A549 (cell line): ENCODE results near the gene NAP1L1. TPM values are rescaled to one million over a fixed set of nuclear protein-coding genes. Genes with fewer than 3 reads are reported as not detected.

Experiments
- ATAC-seq, 2 experiments: fragments of 200-7000 bp in 1 of 2; fragments of >200 bp in 1 of 2; cut with Nextera tagmentation in 1 of 2; cut with Tn5 transposase in 1 of 2; 3 replicates each; pipeline versions ENCODE4 v1.8.0 to v1.9.1; 2018 to 2020; ENCODE audit warnings: mild to moderate bottlenecking in 1 of 2, moderate library complexity in 1 of 2
- CTCF ChIA-PET: fragments of 300-600 bp; sonication (Branson Sonifier 250); formaldehyde crosslinking; extraction: SDS; loops from one replicate; lab custom pipeline; 2021; ENCODE audit warnings: antibody characterized with exemption, inconsistent platforms; lab: Yijun Ruan, JAX
- POLR2A ChIA-PET: fragments of 350-600 bp; formaldehyde crosslinking; extraction: SDS; loops from one replicate; lab custom pipeline; 2021; ENCODE audit warnings: antibody characterized with exemption, inconsistent platforms; lab: Yijun Ruan, JAX
- DNase-seq, 2 experiments: peaks; one replicate each; pipeline versions ENCODE4 v3.0.0 to v3.0.0-alpha.2; 2011 to 2016; ENCODE audit warnings: low read depth in 1 of 2, low spot score in 1 of 2
- FAIRE-seq: peaks from 2 replicates; lab custom pipeline; 2011; peaks lifted over from hg19 to GRCh38; lab: Jason Lieb, UNC
- H3K27ac ChIP-seq, 2 experiments: fragments of >200 bp; sonication (Bioruptor Twin); formaldehyde crosslinking; 3 replicates each; pipeline ENCODE4 v1.5.1; 2016 to 2017
- H3K4me1 ChIP-seq: fragments of >200 bp; sonication (Bioruptor Twin); formaldehyde crosslinking; 3 replicates; pipeline ENCODE4 v1.6.1; 2016
- H3K4me2 ChIP-seq: fragments of >200 bp; sonication (Bioruptor Twin); formaldehyde crosslinking; 3 replicates; pipeline ENCODE4 v1.6.1; 2016
- H3K4me3 ChIP-seq: fragments of >200 bp; sonication (Bioruptor Twin); formaldehyde crosslinking; 3 replicates; pipeline ENCODE4 v1.5.1; 2016
- H3K9me3 ChIP-seq: fragments of >200 bp; sonication (Bioruptor Twin); formaldehyde crosslinking; 3 replicates; pipeline ENCODE4 v1.6.1; 2016
- ATOH8 ChIP-seq: fragments of 250-450 bp; sonication (Bioruptor Pico); IDR thresholded peaks from 2 replicates; pipeline ENCODE4 v1.5.0; 2020; ENCODE audit warnings: low read depth, mild to moderate bottlenecking, moderate library complexity
- BCL3 ChIP-seq: fragments of >200 bp; sonication (Bioruptor Twin); formaldehyde crosslinking; IDR thresholded peaks from 3 replicates; pipeline ENCODE4 v1.6.1; 2016
- CBX2 ChIP-seq: fragments of 200-600 bp; sonication (generic); IDR thresholded peaks from 2 replicates; pipeline ENCODE4 v1.6.1; 2016; ENCODE audit warnings: low read depth, mild to moderate bottlenecking, borderline replicate concordance
- CEBPB ChIP-seq, 2 experiments: fragments of >200 bp in 1 of 2; sonication (Bioruptor Twin) in 1 of 2; formaldehyde crosslinking in 1 of 2; IDR thresholded peaks; 2 replicates each; pipeline ENCODE4 v1.6.1; 2012 to 2016
- CHD2 ChIP-seq: fragments of 150-350 bp; IDR thresholded peaks from 2 replicates; pipeline ENCODE4 v1.6.1; 2014; ENCODE audit warnings: low read length; ENCODE audit not compliant: partially characterized antibody
- CTCF ChIP-seq: fragments of >200 bp; sonication (Bioruptor Twin); formaldehyde crosslinking; IDR thresholded peaks from 3 replicates; pipeline ENCODE4 v1.5.1; 2016
- EHF ChIP-seq: fragments of 250-450 bp; sonication (Bioruptor Pico); IDR thresholded peaks from 2 replicates; pipeline ENCODE4 v1.5.0; 2020; ENCODE audit warnings: mild to moderate bottlenecking
- FOSB ChIP-seq: fragments of 250-450 bp; sonication (Bioruptor Pico); IDR thresholded peaks from 2 replicates; pipeline ENCODE4 v1.5.0; 2020; ENCODE audit warnings: mild to moderate bottlenecking, moderate library complexity
- FOSL2 ChIP-seq, 2 experiments: fragments of 450-650 bp in 1 of 2; fragments of >200 bp in 1 of 2; sonication (Bioruptor Twin) in 1 of 2; formaldehyde crosslinking; IDR thresholded peaks; 2 replicates each; pipeline versions ENCODE4 v1.5.0 to v1.6.1; 2016 to 2020; ENCODE audit warnings: mild to moderate bottlenecking in 1 of 2, moderate library complexity in 1 of 2
- FOXS1 ChIP-seq: fragments of 250-450 bp; sonication (Bioruptor Pico); IDR thresholded peaks from 2 replicates; pipeline ENCODE4 v1.5.0; 2020; ENCODE audit warnings: mild to moderate bottlenecking, moderate library complexity
- GATA3 ChIP-seq: IDR thresholded peaks from 2 replicates; pipeline ENCODE4 v1.6.1; 2012; ENCODE audit warnings: borderline replicate concordance
- HDAC2 ChIP-seq: fragments of 200-600 bp; sonication (generic); IDR thresholded peaks from 2 replicates; pipeline ENCODE4 v1.6.1; 2016
- HES2 ChIP-seq: fragments of >200 bp; sonication (Bioruptor Twin); formaldehyde crosslinking; IDR thresholded peaks from 2 replicates; pipeline ENCODE4 v1.6.1; 2016
- HOXA7 ChIP-seq: fragments of 250-450 bp; sonication (Bioruptor Pico); IDR thresholded peaks from 2 replicates; pipeline ENCODE4 v1.5.0; 2020; ENCODE audit warnings: mild to moderate bottlenecking, moderate library complexity
- HOXB13 ChIP-seq: fragments of 250-450 bp; sonication (Bioruptor Pico); IDR thresholded peaks from 2 replicates; pipeline ENCODE4 v1.5.0; 2020; ENCODE audit warnings: low read depth, mild to moderate bottlenecking, moderate library complexity
- JUN ChIP-seq, 2 experiments: fragments of >200 bp; sonication (Bioruptor Twin); formaldehyde crosslinking; IDR thresholded peaks; 2 replicates in 1 of 2; 3 replicates in 1 of 2; pipeline ENCODE4 v1.6.1; 2016 to 2017
- KDM5A ChIP-seq: fragments of 200-600 bp; sonication (generic); IDR thresholded peaks from 2 replicates; pipeline ENCODE4 v1.6.1; 2016; ENCODE audit warnings: antibody characterized with exemption, mild to moderate bottlenecking
- MYC ChIP-seq: IDR thresholded peaks from 2 replicates; pipeline ENCODE4 v1.6.1; 2012; ENCODE audit warnings: mild to moderate bottlenecking, inconsistent platforms, low read length, improper control_type of control experiment, borderline replicate concordance
- NFE2L2 ChIP-seq: fragments of 150-350 bp; conservative IDR thresholded peaks from 2 replicates; pipeline ENCODE4 v1.6.1; 2014; ENCODE audit warnings: low read length
- NPAS2 ChIP-seq: fragments of 250-450 bp; sonication (Bioruptor Pico); IDR thresholded peaks from 2 replicates; pipeline ENCODE4 v1.8.0; 2022; ENCODE audit warnings: mild to moderate bottlenecking, moderate library complexity, borderline replicate concordance
- NR3C1 ChIP-seq: fragments of >200 bp; sonication (Bioruptor Twin); formaldehyde crosslinking; IDR thresholded peaks from 3 replicates; pipeline ENCODE4 v1.6.1; 2017
- PBX3 ChIP-seq: IDR thresholded peaks from 2 replicates; pipeline ENCODE4 v1.6.1; 2012
- PHF8 ChIP-seq: fragments of 200-600 bp; sonication (generic); IDR thresholded peaks from 2 replicates; pipeline ENCODE4 v1.6.1; 2016; ENCODE audit warnings: low read depth, mild to moderate bottlenecking, antibody characterized with exemption, moderate library complexity, borderline replicate concordance
- POLR2AphosphoS2 ChIP-seq: conservative IDR thresholded peaks from 2 replicates; pipeline ENCODE4 v1.6.1; 2012; ENCODE audit warnings: low read length, improper control_type of control experiment, inconsistent platforms
- RAD21 ChIP-seq, 2 experiments: fragments of >200 bp in 1 of 2; sonication (Bioruptor Twin) in 1 of 2; formaldehyde crosslinking in 1 of 2; IDR thresholded peaks in 1 of 2; conservative IDR thresholded peaks in 1 of 2; 2 replicates in 1 of 2; 3 replicates in 1 of 2; pipeline ENCODE4 v1.6.1; 2012 to 2018; ENCODE audit warnings: inconsistent platforms in 1 of 2
- RNF2 ChIP-seq: fragments of 200-600 bp; sonication (generic); IDR thresholded peaks from 2 replicates; pipeline ENCODE4 v1.6.1; 2016; ENCODE audit warnings: low read depth, mild to moderate bottlenecking, antibody characterized with exemption, moderate library complexity, borderline replicate concordance
- SMC3 ChIP-seq: fragments of >200 bp; sonication (Bioruptor Twin); formaldehyde crosslinking; IDR thresholded peaks from 3 replicates; pipeline ENCODE4 v1.6.1; 2018; ENCODE audit warnings: inconsistent platforms
- TFCP2L1 ChIP-seq: fragments of 250-450 bp; sonication (Bioruptor Pico); IDR thresholded peaks from 2 replicates; pipeline ENCODE4 v1.5.0; 2021; ENCODE audit warnings: mild to moderate bottlenecking
- TP53 ChIP-seq: fragments of 250-450 bp; sonication (Bioruptor Pico); IDR thresholded peaks from 2 replicates; pipeline ENCODE4 v1.5.0; 2021; ENCODE audit warnings: mild to moderate bottlenecking, moderate library complexity
- USF2 ChIP-seq: fragments of 450-650 bp; IDR thresholded peaks from 2 replicates; pipeline ENCODE4 v1.6.1; 2014; ENCODE audit warnings: antibody characterized with exemption
- ZFP36 ChIP-seq: fragments of 450-650 bp; IDR thresholded peaks from 2 replicates; pipeline ENCODE4 v1.6.1; 2014; ENCODE audit warnings: borderline replicate concordance; ENCODE audit not compliant: partially characterized antibody
- ZNF302 ChIP-seq: fragments of 250-450 bp; sonication (Bioruptor Pico); IDR thresholded peaks from 2 replicates; pipeline ENCODE4 v1.9.0; 2021; ENCODE audit warnings: inconsistent platforms, mild to moderate bottlenecking, moderate library complexity
- WGBS: methylation state at CpG from one replicate; pipeline ENCODE4 v1.1.6; 2017; ENCODE audit errors: missing lambda C conversion rate; 5-methylcytosine and 5-hydroxymethylcytosine counted together
- polyA minus RNA-seq: library from RNA; depleted of rRNA, polyadenylated mRNA; stranded (reverse); fragments of >200 nt; gene quantifications from 2 replicates; pipeline ENCODE4 v1.2.3, GENCODE V29; 2011; rRNA and poly(A)+ RNA removed
- polyA plus RNA-seq, 4 experiments: library from polyadenylated mRNA; depleted of rRNA in 3 of 4; stranded (reverse); fragments of >200 nt; fragmentation: RNase III in 1 of 4; extraction: RNeasy Plus Mini Kit Qiagen cat#74134 plus additional on column Dnase treatment in 1 of 4; gene quantifications; 2 replicates in 3 of 4; 3 replicates in 1 of 4; pipeline ENCODE4 v1.2.3, GENCODE V29; 2011 to 2017

Gene NAP1L1
- polyA plus RNA-seq (2011; rRNA removed) = 640 and 943 TPM in 2 replicates
- 191 and 238 TPM in 2 replicates for polyA plus RNA-seq (2012; cell fraction: cytosol; rRNA removed)
- 109 and 153 TPM in 2 replicates for polyA plus RNA-seq (2012; cell fraction: nucleus; rRNA removed)
- polyA plus RNA-seq (2017; fragmentation: RNase III; extraction: RNeasy Plus Mini Kit Qiagen cat#74134 plus additional on column Dnase treatment) = 695 to 725 TPM (median 709 TPM) in 3 replicates
- 135 and 141 TPM in 2 replicates for polyA minus RNA-seq

- Histone ChIP-seq H3K27ac (peak within 1 kb of the TSS; percentile 90 to 99), H3K4me3 (peak within 1 kb of the TSS; percentile 81), H3K9me3 (0 out of 3 replicates have a peak, but pooled peaks cover 3% of the 10 kb centered on the region), H3K4me2 (peak within 1 kb of the TSS; percentile 84), H3K4me1 (peaks cover 36% of the 10 kb centered on the region)
- peak; percentile 92 for ATAC-seq
- ChIA-PET POLR2A (interaction anchor here (0.6 to 2.7 kb wide), 8 partner anchors 8 to 443 kb away, joined by 3 to 10 read pairs (median 4); partner anchors contain the start of genes BBS10 and PHLDA1), CTCF (interaction anchor here (0.6 to 1.7 kb wide), 6 partner anchors 47 to 1241 kb away, joined by 3 to 5 read pairs (median 3); no protein-coding TSS in a partner anchor)
- no peak for FAIRE-seq
- under 1% methylated on average over 49 of the region's 100 CpGs for WGBS
- DNase-seq = peak; percentile 95 to 99
- TF ChIP-seq FOSL2 (IDR thresholded peaks at IDR 0.05) = no peak
- TF ChIP-seq FOSL2 (CRISPR knock-in tag; IDR thresholded peaks at IDR 0.05) = peak; percentile 76
- TF ChIP-seq NFE2L2 = no peak
- TF ChIP-seq CEBPB (IDR thresholded peaks at IDR 0.05) = no peak
- 0 out of 2 replicates have a peak, but pooled peaks have one; percentile 19 for TF ChIP-seq GATA3
- no peak for TF ChIP-seq SMC3
- no peak for TF ChIP-seq EHF (CRISPR knock-in tag)
- TF ChIP-seq POLR2AphosphoS2 = no peak
- no peak for TF ChIP-seq NR3C1
- no peak for TF ChIP-seq RAD21 (conservative IDR thresholded peaks at IDR 0.05 in 1 of 2, IDR thresholded peaks at IDR 0.05 in 1 of 2)
- TF ChIP-seq JUN (IDR thresholded peaks at IDR 0.05) = peak; percentile 83 to 91; a peak in 3 of 5 replicates
- TF ChIP-seq HOXA7 (CRISPR knock-in tag) = peak; percentile 58; the same call in 1 of the 2 replicates
- peak; percentile 36; the same call in 1 of the 2 replicates for TF ChIP-seq MYC
- TF ChIP-seq FOSB (CRISPR knock-in tag) = peak; percentile 68; the same call in 1 of the 2 replicates
- TF ChIP-seq USF2 = no peak
- TF ChIP-seq ATOH8 (CRISPR knock-in tag) = no peak
- no peak for TF ChIP-seq HES2
- TF ChIP-seq ZFP36 = no peak
- TF ChIP-seq ZNF302 (CRISPR knock-in tag) = no peak
- TF ChIP-seq RNF2 = no peak
- no peak for TF ChIP-seq CHD2
- no peak for TF ChIP-seq CBX2
- no peak for TF ChIP-seq CTCF
- TF ChIP-seq TP53 (CRISPR knock-in tag) = peak; percentile 89; the same call in 1 of the 2 replicates
- TF ChIP-seq PHF8 = peak; percentile 91
- peak; percentile 84; the same call in 2 of the 3 replicates for TF ChIP-seq BCL3
- TF ChIP-seq NPAS2 (CRISPR knock-in tag) = no peak
- TF ChIP-seq HOXB13 (CRISPR knock-in tag) = no peak
- TF ChIP-seq FOXS1 (CRISPR knock-in tag) = no peak
- 0 out of 2 replicates have a peak, but pooled peaks have one; percentile 19 for TF ChIP-seq HDAC2
- 0 out of 2 replicates have a peak, but pooled peaks have one; percentile 11 for TF ChIP-seq KDM5A
- no peak; the same call in 1 of the 2 replicates for TF ChIP-seq PBX3
- peak; percentile 73; the same call in 1 of the 2 replicates for TF ChIP-seq TFCP2L1 (CRISPR knock-in tag)
These were observed at the start of gene NAP1L1 for GRCh38 chr12:76083904-76084862. Gene NAP1L1 (minus strand): TSS chr12:76084685. CDS start chr12:76074219, 10,466 bp downstream.
